ENCODE measurements around the gene ZNF619. TPM values are rescaled to one million over a fixed set of nuclear protein-coding genes. Genes with fewer than 3 reads are reported as not detected.
A peak's percentile ranks its signal among the peaks of the same experiment; 100 is the strongest.

ZNF619 gene
- polyA plus RNA-seq, 1 of the 3 experiments (the other 2 are of a cell fraction) = 1.6 TPM

DNA sequence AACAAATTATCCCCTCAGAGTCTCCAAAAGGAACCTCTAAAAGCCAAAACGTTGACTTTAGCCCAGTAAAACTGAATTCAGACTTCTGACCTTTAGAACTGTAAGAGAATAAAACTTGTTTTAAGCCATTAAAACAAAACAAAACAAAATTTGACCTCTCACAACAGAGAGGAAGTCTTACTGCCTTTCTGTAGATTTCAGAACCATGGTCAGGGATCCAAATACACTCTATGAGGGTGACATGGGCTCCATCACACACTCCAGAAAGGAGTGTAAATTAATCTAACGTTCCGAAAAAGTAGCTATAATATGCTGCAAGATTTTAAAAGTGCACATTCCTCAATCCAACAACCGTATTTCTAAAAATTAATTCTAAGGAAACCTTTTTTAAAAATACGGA lies 39.0 kb upstream of the ZNF619 start:
- Histone ChIP-seq H3K27me3 (ENCODE audit: insufficient read depth) (no peaks in the 10 kb centered on the region), H3K36me3 (replicated peaks in 1 of 2; ENCODE audit: control insufficient read depth in 1 of 2, insufficient read depth in 2 of 2, low read length in 1 of 2) (no peaks in the 10 kb centered on the region), H3K79me2 (ENCODE audit: insufficient read depth) (no peaks in the 10 kb centered on the region), H3F3A (replicated peaks; ENCODE audit: insufficient read depth) (no peaks in the 10 kb centered on the region), H3K9me3 (no peaks in the 10 kb centered on the region), H3K9me2 (no peaks in the 10 kb centered on the region), H4K20me1 (ENCODE audit: insufficient read depth) (no peaks in the 10 kb centered on the region), H3K4me1 (ENCODE audit: control insufficient read depth in 1 of 2, insufficient read depth in 2 of 2, low read depth in 1 of 2, low read length in 1 of 2) (no peaks in the 10 kb centered on the region), H3K4me2 (no peak overlapping the region), H3K4me3 (ENCODE audit: low read depth in 2 of 2, low read length in 1 of 2) (no peak overlapping the region), H3K9ac (no peak overlapping the region), H2AFZ (ENCODE audit: low read depth) (no peak overlapping the region), H3K27ac (ENCODE audit: low read depth in 2 of 2, low read length in 1 of 2) (no peak overlapping the region)
- ChIA-PET POLR2A (no interaction called here), CTCF (interaction anchor here (1.2 to 2.2 kb wide), 2 partner anchors 14 to 140 kb away, joined by 3 to 6 read pairs; no protein-coding TSS in a partner anchor)
- no peak for TF ChIP-seq NRF1 (IDR thresholded peaks at IDR 0.05; ENCODE audit: low read depth, low read length)
- TF ChIP-seq, protein P1, sequence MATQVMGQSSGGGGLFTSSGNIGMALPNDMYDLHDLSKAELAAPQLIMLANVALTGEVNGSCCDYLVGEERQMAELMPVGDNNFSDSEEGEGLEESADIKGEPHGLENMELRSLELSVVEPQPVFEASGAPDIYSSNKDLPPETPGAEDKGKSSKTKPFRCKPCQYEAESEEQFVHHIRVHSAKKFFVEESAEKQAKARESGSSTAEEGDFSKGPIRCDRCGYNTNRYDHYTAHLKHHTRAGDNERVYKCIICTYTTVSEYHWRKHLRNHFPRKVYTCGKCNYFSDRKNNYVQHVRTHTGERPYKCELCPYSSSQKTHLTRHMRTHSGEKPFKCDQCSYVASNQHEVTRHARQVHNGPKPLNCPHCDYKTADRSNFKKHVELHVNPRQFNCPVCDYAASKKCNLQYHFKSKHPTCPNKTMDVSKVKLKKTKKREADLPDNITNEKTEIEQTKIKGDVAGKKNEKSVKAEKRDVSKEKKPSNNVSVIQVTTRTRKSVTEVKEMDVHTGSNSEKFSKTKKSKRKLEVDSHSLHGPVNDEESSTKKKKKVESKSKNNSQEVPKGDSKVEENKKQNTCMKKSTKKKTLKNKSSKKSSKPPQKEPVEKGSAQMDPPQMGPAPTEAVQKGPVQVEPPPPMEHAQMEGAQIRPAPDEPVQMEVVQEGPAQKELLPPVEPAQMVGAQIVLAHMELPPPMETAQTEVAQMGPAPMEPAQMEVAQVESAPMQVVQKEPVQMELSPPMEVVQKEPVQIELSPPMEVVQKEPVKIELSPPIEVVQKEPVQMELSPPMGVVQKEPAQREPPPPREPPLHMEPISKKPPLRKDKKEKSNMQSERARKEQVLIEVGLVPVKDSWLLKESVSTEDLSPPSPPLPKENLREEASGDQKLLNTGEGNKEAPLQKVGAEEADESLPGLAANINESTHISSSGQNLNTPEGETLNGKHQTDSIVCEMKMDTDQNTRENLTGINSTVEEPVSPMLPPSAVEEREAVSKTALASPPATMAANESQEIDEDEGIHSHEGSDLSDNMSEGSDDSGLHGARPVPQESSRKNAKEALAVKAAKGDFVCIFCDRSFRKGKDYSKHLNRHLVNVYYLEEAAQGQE (IDR thresholded peaks at IDR 0.05; ENCODE audit: low read depth, low read length) = peak; percentile 87
- 60% methylated on average over 5 of the region's 5 CpGs for WGBS (ENCODE audit: low lambda C conversion rate)
- DNase-seq = no peak

DNA sequence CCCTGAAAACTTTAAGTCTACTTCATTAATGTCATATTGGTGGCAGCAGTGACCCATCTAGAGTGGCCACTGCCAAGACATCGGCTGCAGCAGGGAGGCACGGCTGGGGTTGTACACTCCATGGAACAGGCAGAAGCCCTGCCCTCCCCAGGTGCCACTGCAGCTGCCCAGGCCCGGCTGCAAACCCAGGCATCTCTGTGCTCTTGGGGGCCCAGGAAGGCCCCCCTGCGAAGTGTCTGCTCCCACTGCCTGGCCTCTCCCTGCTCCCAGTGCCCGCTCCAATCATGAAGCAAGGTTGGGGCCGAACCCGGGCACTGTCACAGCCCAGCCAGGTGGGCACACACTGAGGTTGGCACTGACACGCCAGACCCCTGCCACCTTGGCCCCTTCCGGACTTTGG lies 31.9 kb upstream of the ZNF619 start:
- TF ChIP-seq, protein P2, sequence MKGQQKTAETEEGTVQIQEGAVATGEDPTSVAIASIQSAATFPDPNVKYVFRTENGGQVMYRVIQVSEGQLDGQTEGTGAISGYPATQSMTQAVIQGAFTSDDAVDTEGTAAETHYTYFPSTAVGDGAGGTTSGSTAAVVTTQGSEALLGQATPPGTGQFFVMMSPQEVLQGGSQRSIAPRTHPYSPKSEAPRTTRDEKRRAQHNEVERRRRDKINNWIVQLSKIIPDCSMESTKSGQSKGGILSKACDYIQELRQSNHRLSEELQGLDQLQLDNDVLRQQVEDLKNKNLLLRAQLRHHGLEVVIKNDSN (IDR thresholded peaks at IDR 0.05; ENCODE audit: borderline replicate concordance, low read depth) = no peak
- TF ChIP-seq SIN3A (IDR thresholded peaks at IDR 0.05; ENCODE audit: borderline replicate concordance, low read depth, low read length) (no peak), RXRA (IDR thresholded peaks at IDR 0.05; ENCODE audit: borderline replicate concordance, low read depth) (no peak), EZH2phosphoT487 (IDR thresholded peaks at IDR 0.05; ENCODE audit: borderline replicate concordance, low read depth) (no peak), MEF2A (IDR thresholded peaks at IDR 0.05; ENCODE audit: borderline replicate concordance, low read depth) (no peak), TEAD4 (IDR thresholded peaks at IDR 0.05; ENCODE audit: borderline replicate concordance, insufficient read depth) (no peak), TCF12 (IDR thresholded peaks at IDR 0.05) (no peak), NFIC (IDR thresholded peaks at IDR 0.05; ENCODE audit: borderline replicate concordance) (no peak), TAF1 (IDR thresholded peaks at IDR 0.05; ENCODE audit: borderline replicate concordance, low read depth, low read length) (no peak)
- TF ChIP-seq, protein P1 (IDR thresholded peaks at IDR 0.05; ENCODE audit: low read depth, low read length) = no peak
- TF ChIP-seq, protein P3, sequence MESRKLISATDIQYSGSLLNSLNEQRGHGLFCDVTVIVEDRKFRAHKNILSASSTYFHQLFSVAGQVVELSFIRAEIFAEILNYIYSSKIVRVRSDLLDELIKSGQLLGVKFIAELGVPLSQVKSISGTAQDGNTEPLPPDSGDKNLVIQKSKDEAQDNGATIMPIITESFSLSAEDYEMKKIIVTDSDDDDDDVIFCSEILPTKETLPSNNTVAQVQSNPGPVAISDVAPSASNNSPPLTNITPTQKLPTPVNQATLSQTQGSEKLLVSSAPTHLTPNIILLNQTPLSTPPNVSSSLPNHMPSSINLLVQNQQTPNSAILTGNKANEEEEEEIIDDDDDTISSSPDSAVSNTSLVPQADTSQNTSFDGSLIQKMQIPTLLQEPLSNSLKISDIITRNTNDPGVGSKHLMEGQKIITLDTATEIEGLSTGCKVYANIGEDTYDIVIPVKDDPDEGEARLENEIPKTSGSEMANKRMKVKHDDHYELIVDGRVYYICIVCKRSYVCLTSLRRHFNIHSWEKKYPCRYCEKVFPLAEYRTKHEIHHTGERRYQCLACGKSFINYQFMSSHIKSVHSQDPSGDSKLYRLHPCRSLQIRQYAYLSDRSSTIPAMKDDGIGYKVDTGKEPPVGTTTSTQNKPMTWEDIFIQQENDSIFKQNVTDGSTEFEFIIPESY (IDR thresholded peaks at IDR 0.05; ENCODE audit: borderline replicate concordance, low read depth) = no peak
- H4K20me1 ChIP-seq (ENCODE audit: insufficient read depth) = no peaks in the 10 kb centered on the region
- H3K79me2 ChIP-seq (ENCODE audit: insufficient read depth) = no peaks in the 10 kb centered on the region
- no peaks in the 10 kb centered on the region for H3K27me3 ChIP-seq (ENCODE audit: insufficient read depth)
- no peaks in the 10 kb centered on the region for H3K9me2 ChIP-seq
- CTCF ChIA-PET = no interaction called here
- DNase-seq = no peak
- H3K4me3 ChIP-seq (ENCODE audit: low read depth in 2 of 2, low read length in 1 of 2) = no peak overlapping the region
- H3K4me1 ChIP-seq (ENCODE audit: control insufficient read depth in 1 of 2, insufficient read depth in 2 of 2, low read depth in 1 of 2, low read length in 1 of 2) = no peaks in the 10 kb centered on the region
- no peak overlapping the region for H2AFZ ChIP-seq (ENCODE audit: low read depth)
- no peak overlapping the region for H3K4me2 ChIP-seq
- no peak overlapping the region for H3K27ac ChIP-seq (ENCODE audit: low read depth in 2 of 2, low read length in 1 of 2)
- POLR2A ChIA-PET = no interaction called here
- H3F3A ChIP-seq (replicated peaks; ENCODE audit: insufficient read depth) = no peaks in the 10 kb centered on the region
- 85% methylated on average over 9 of the region's 9 CpGs for WGBS (ENCODE audit: low lambda C conversion rate)
- no peaks in the 10 kb centered on the region for H3K9me3 ChIP-seq
- H3K9ac ChIP-seq = no peak overlapping the region
- no peaks in the 10 kb centered on the region for H3K36me3 ChIP-seq (replicated peaks in 1 of 2; ENCODE audit: control insufficient read depth in 1 of 2, insufficient read depth in 2 of 2, low read length in 1 of 2)
